Measurements from ENCODE around the gene FAM24A.

Gene FAM24A

DNA sequence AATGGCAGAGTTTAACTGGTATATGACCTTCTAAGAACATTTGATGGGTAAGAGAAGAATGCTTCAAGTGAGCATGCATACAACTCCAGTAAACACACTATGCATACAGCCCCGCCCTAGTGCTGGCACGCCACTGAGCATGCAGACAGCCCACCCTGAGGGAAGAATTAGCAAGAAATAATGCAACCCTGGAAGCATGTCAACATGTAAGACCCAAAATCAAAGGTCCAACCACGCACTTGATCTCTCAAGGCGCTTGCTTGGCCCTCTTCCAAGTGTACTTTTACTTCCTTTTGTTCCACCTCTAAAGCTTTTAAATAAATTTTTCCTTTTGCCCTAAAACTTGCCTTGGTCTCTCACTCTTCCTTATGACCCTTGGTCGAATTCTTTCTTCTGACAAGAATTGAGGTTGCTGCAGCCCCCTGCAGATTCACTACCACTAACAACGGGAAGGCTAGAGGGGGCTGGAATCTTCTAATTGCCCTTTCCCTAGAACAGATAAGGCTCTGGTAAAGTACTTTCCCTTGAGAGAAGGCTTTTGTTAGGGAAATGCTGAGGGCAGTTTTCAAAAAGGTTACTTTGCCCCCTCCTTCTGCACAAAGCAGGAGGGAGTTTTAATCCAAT is 34.5 kb upstream of the FAM24A start:
- H3K4me1 Mint-ChIP-seq, result no peaks in the 10 kb centered on the region
- no peak overlapping the region for H3K4me3 Mint-ChIP-seq
- peaks cover 5% of the 10 kb centered on the region for H3K9me3 Mint-ChIP-seq
- TF ChIP-seq, protein P1, sequence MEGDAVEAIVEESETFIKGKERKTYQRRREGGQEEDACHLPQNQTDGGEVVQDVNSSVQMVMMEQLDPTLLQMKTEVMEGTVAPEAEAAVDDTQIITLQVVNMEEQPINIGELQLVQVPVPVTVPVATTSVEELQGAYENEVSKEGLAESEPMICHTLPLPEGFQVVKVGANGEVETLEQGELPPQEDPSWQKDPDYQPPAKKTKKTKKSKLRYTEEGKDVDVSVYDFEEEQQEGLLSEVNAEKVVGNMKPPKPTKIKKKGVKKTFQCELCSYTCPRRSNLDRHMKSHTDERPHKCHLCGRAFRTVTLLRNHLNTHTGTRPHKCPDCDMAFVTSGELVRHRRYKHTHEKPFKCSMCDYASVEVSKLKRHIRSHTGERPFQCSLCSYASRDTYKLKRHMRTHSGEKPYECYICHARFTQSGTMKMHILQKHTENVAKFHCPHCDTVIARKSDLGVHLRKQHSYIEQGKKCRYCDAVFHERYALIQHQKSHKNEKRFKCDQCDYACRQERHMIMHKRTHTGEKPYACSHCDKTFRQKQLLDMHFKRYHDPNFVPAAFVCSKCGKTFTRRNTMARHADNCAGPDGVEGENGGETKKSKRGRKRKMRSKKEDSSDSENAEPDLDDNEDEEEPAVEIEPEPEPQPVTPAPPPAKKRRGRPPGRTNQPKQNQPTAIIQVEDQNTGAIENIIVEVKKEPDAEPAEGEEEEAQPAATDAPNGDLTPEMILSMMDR (IDR thresholded peaks at IDR 0.05; ENCODE audit: unreplicated experiment in 3 of 3), result no peak
- H3K27ac Mint-ChIP-seq, result no peak overlapping the region
- peaks cover 12% of the 10 kb centered on the region for H3K27me3 Mint-ChIP-seq (ENCODE audit: low read depth)
- no peaks in the 10 kb centered on the region for H3K36me3 Mint-ChIP-seq (ENCODE audit: low read depth)

DNA sequence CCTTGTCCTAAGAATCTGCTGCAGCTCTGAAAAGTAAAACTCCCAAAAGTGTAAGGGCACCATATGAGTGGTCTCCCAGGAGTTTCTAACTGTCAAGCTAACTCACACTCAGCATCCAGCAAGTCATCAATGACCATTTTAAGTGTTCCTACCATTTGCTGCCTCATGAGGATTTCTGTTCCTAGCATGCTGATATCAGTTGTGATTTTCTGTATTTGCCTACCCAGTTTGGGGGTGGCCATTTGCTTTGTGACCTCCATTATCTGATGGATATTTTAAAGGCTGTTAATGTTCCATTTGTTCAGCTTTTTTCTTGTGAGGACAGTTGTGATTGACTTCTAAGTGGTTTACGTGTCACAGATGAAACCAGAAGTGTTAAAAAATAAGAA is 33.9 kb upstream of the FAM24A start:
- Mint-ChIP-seq H3K36me3 (ENCODE audit: low read depth) (no peaks in the 10 kb centered on the region), H3K27ac (no peak overlapping the region), H3K9me3 (peaks cover 5% of the 10 kb centered on the region), H3K4me1 (no peaks in the 10 kb centered on the region), H3K4me3 (no peak overlapping the region), H3K27me3 (ENCODE audit: low read depth) (peaks cover 12% of the 10 kb centered on the region)
- TF ChIP-seq, protein P1 (IDR thresholded peaks at IDR 0.05; ENCODE audit: unreplicated experiment in 3 of 3), result no peak

DNA sequence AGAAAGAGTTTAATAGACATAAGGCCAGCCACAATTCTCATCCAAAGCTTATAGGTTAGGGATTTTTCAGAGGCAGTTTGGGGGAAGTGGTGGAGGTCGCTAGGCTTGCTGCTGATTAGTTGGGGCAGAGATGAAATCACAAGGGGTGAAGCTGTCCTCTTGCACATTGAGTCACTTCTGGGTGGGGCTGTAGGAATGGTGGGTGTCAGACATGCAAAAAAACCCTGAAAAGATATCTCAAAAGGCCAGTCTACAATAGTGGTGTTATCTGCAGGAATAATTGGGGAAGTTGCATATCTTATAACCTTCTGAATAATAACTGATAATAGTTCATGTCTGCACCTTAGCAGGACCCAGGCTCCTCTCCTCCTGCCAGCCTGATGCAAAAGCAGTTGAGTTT is 33.1 kb upstream of the FAM24A start:
- Mint-ChIP-seq H3K4me3 (no peak overlapping the region), H3K4me1 (no peaks in the 10 kb centered on the region), H3K36me3 (ENCODE audit: low read depth) (no peaks in the 10 kb centered on the region), H3K27me3 (ENCODE audit: low read depth) (peaks cover 12% of the 10 kb centered on the region), H3K9me3 (peaks cover 2% of the 10 kb centered on the region), H3K27ac (no peak overlapping the region)
- TF ChIP-seq, protein P1 (IDR thresholded peaks at IDR 0.05; ENCODE audit: unreplicated experiment in 3 of 3), result no peak

DNA sequence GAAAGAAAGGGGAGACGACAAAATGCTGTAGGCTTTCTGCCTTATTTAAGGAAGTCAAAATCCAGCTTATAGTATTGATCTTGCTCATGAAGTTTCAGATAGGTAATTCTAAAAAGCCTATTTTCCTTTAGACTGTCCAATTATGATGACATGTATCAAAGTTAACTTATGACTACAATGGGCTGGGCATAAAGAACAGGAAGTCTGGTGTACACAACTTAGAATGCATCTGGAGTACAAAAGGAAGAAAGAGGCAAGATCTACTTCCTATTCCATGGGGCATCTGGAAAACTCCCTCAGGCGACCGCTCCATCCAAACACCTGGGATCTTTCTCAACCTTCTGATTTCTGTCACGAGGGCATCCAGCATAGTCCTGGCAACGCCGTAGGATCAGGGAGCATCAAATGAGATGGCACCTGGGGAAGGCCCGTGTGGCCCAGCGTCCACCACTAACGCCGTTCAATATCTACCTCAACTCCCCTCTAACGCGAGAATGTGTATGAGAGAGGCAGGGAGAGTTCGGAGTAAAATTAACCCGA is 31.5 kb upstream of the FAM24A start:
- no peaks in the 10 kb centered on the region for H3K36me3 Mint-ChIP-seq (ENCODE audit: low read depth)
- no peak overlapping the region for H3K4me3 Mint-ChIP-seq
- H3K27me3 Mint-ChIP-seq (ENCODE audit: low read depth), result peaks cover 12% of the 10 kb centered on the region
- H3K27ac Mint-ChIP-seq, result no peak overlapping the region
- H3K4me1 Mint-ChIP-seq, result no peaks in the 10 kb centered on the region
- peaks cover 2% of the 10 kb centered on the region for H3K9me3 Mint-ChIP-seq
- TF ChIP-seq, protein P1 (IDR thresholded peaks at IDR 0.05; ENCODE audit: unreplicated experiment in 3 of 3), result no peak

DNA sequence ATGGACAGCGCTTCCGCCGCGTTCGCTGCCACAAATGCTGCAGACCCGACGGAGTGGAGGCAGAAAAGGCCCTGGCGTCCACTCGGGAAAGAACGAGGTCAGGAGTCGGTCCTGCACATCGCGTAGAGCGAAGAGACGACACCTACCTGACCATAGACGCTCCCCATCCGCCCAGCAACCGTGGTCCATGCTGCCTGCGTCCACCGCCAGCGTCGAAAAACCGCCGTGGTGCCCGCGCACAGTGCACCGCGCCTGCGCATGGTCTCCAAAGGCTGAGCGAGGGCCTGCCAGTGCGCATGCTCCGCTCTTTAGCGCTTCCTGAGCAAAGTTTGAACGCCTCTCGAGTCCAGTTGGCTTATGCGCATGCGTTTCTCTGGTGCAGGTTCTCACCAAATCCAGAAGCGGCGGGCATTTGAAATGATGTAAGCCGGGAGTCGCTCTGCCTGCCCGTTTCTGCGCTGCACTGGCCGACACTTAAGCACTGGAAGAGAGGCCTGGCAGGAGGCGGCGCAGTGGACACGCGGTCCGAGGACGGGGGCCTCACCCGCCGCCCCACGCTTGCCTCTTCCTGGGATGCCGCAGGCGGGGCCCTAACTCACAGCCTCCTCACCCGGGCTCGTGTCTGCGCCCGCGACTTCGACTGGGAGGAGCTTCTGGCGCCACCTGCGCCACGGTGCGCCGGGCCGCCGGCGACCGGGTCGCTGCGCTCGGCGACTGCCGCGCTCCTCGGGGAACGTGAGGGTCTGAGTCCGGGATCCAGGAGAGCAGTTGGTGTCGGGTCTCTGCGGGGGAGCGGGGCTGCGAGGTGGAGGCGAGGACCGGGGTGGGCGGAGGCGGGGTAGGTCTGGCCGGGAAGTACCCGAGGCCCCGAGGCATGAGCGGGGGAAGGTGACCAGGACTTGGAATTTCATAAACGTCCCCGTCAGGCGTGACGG is 30.8 kb upstream of the FAM24A start, which contains the start of gene FAM24B:
TSS of gene FAM24B (minus strand) at position 243 of the 935 bp plus-strand sequence. CDS start 29,066 bp downstream, outside the sequence.
- no peaks in the 10 kb centered on the region for H3K36me3 Mint-ChIP-seq (ENCODE audit: low read depth)
- H3K27ac Mint-ChIP-seq, result no peak within 1 kb of the TSS
- no peak within 1 kb of the TSS for H3K4me3 Mint-ChIP-seq
- no peaks in the 10 kb centered on the region for H3K4me1 Mint-ChIP-seq
- H3K9me3 Mint-ChIP-seq, result no peaks in the 10 kb centered on the region
- TF ChIP-seq, protein P1 (IDR thresholded peaks at IDR 0.05; ENCODE audit: unreplicated experiment in 3 of 3), result no peak
- H3K27me3 Mint-ChIP-seq (ENCODE audit: low read depth), result peaks cover 12% of the 10 kb centered on the region
